Psoas muscle (tissue), 8 donors: ENCODE measurements around the gene FAM90A1. TPM values are rescaled to one million over a fixed set of nuclear protein-coding genes. Genes with fewer than 3 reads are reported as not detected.
"Not testable (repeated sequence)": the region's sequence is repeated elsewhere in the genome, so short reads cannot be mapped to it uniquely, and the experiment has no call there.

ENCODE experiments used
- ATAC-seq, 4 donors: fragments of 200-7000 bp; cut with Tn5 transposase; one replicate each; pipeline ENCODE4 v1.9.1; 2020; ENCODE audit warnings: moderate library complexity in 3 of 4, mild to moderate bottlenecking in 2 of 4
- DNase-seq, 2 donors: peaks; one replicate each; pipeline ENCODE4 v3.0.0-alpha.2; 2020
- H3K27ac ChIP-seq: fragments of 200-600 bp; one replicate; pipeline ENCODE4 v1.8.0; 2022
- H3K27me3 ChIP-seq, 3 donors: fragments of 200-600 bp in 1 of 3; one replicate each; pipeline versions ENCODE4 v1.6.1 to v1.8.0; 2013 to 2022; ENCODE audit warnings: low read length in 2 of 3, mild to moderate bottlenecking in 2 of 3, moderate library complexity in 1 of 3; ENCODE audit not compliant: insufficient read depth in 3 of 3
- H3K36me3 ChIP-seq, 2 donors: fragments of 200-600 bp in 1 of 2; one replicate each; pipeline versions ENCODE4 v1.6.1 to v1.8.0; 2013 to 2022; ENCODE audit warnings: low read depth in 1 of 2, mild to moderate bottlenecking in 1 of 2, moderate library complexity in 1 of 2; ENCODE audit not compliant: insufficient read depth in 1 of 2
- H3K4me1 ChIP-seq: fragments of 200-600 bp; one replicate; pipeline ENCODE4 v1.8.0; 2022
- H3K4me3 ChIP-seq: fragments of 200-600 bp; one replicate; pipeline ENCODE4 v1.8.0; 2022; ENCODE audit warnings: mild to moderate bottlenecking
- H3K9me3 ChIP-seq: fragments of 200-600 bp; one replicate; pipeline ENCODE4 v1.8.0; 2022
- WGBS, 3 donors: extraction: QIAGEN DNeasy Blood & Tissue Kit; methylation state at CpG; one replicate each; pipeline versions ENCODE4 v1.1.6 to v1.1.7; 2013; 5-methylcytosine and 5-hydroxymethylcytosine counted together
- intact Hi-C, 2 donors: fragments of 100-400 bp; cut with DNase I; formaldehyde crosslinking; loops; one replicate each; pipeline versions ENCODE4 v1.11.0 to v1.14.2; 2022
- polyA plus RNA-seq, 3 donors: library from polyadenylated mRNA; stranded (reverse); fragments of 200-250 nt; gene quantifications; one replicate each; pipeline ENCODE4 v1.2.3, GENCODE V29; 2013
- total RNA-seq, 4 donors: library from RNA; stranded (reverse); fragmentation: NEBNext Ultra II Directional in 2 of 4; extraction: Animal tissue kit (Norgen Biotek cat#: 25700) in 2 of 4; gene quantifications; one replicate each; pipeline versions ENCODE4 v1.2.1 to v1.2.4, GENCODE V29; 2021 to 2023
- donor health status: healthy with polysubstance abuse.
- donor health status: DM: no; HTN: no; CAD: no; lungs with moderate emphysema.
- donor health status: Bipolar disorder and iron deficiency.
- donor health status: healthy.
- donor health status: DM: yes; HTN: yes; CAD: no.
- donor health status: DM: no; HTN: no; CAD: no.
- donor health status: DM: no; HTN: no; CAD: no.
- donor health status: DM: yes; HTN: yes; CAD: no.

Gene FAM90A1
- total and polyA plus RNA-seq, 7 donors: 0.03 to 0.58 (median 0.10) TPM; not detected in 4

- DNase-seq, H3K27ac ChIP-seq, intact Hi-C loops, H3K4me1 ChIP-seq, H3K4me3 ChIP-seq, ATAC-seq, H3K9me3 ChIP-seq, H3K36me3 ChIP-seq, H3K27me3 ChIP-seq: not testable (repeated sequence)
- WGBS, 3 donors: 92 to 96% (median 92%) methylated on average over 21 of the region's 21 CpGs
These were observed 5.6 kb downstream of the FAM90A1 start for GRCh38 chr12:8221844-8222243.

- H3K4me1 ChIP-seq, intact Hi-C loops, H3K36me3 ChIP-seq, H3K9me3 ChIP-seq, ATAC-seq, H3K27ac ChIP-seq, H3K27me3 ChIP-seq, H3K4me3 ChIP-seq, DNase-seq: not testable (repeated sequence)
- WGBS, 3 donors: 73 to 83% (median 81%) methylated on average over 20 to 21 of the region's 21 CpGs
These were observed 6.0 kb downstream of the FAM90A1 start for GRCh38 chr12:8221375-8221774.

GRCh38 chr12:8218711-8219382 is 8.6 kb downstream of the FAM90A1 start:
- intact Hi-C loops: not testable (repeated sequence)
- 80 to 84% (median 82%) methylated on average over 26 of the region's 26 CpGs for WGBS, 3 donors

GRCh38 chr12:8197685-8198308 is 29.6 kb downstream of the FAM90A1 start:
- ATAC-seq: peak in 3 of 4 donors; percentile 53 to 80 (median 60)
- DNase-seq, intact Hi-C loops, H3K9me3 ChIP-seq, H3K27ac ChIP-seq, H3K4me3 ChIP-seq, H3K4me1 ChIP-seq, H3K36me3 ChIP-seq, H3K27me3 ChIP-seq: not testable (repeated sequence)
- WGBS, 3 donors: 85 to 92% (median 91%) methylated on average over 1 of the region's 1 CpG

More at GRCh38 chr12:8218711-8219382, 8.6 kb downstream of the FAM90A1 start:
- ATAC-seq, H3K4me1 ChIP-seq, H3K9me3 ChIP-seq, H3K36me3 ChIP-seq, DNase-seq, H3K27me3 ChIP-seq, H3K27ac ChIP-seq, H3K4me3 ChIP-seq: not testable (repeated sequence)

GRCh38 chr12:8188088-8188487 is 39.3 kb downstream of the FAM90A1 start:
- 67 to 74% (median 67%) methylated on average over 2 of the region's 2 CpGs for WGBS, 3 donors
- H3K36me3 ChIP-seq, H3K27ac ChIP-seq, H3K4me3 ChIP-seq, H3K9me3 ChIP-seq, H3K27me3 ChIP-seq, H3K4me1 ChIP-seq, ATAC-seq, DNase-seq, intact Hi-C loops: not testable (repeated sequence)

- intact Hi-C loops: not testable (repeated sequence)
These were observed 43.2 kb downstream of the FAM90A1 start for GRCh38 chr12:8184206-8184605.

GRCh38 chr12:8183346-8183745 is 44.1 kb downstream of the FAM90A1 start:
- 96 to 98% (median 98%) methylated on average over 18 to 23 of the region's 23 CpGs for WGBS, 3 donors
- H3K27me3 ChIP-seq, ATAC-seq, H3K4me1 ChIP-seq, DNase-seq, intact Hi-C loops, H3K4me3 ChIP-seq, H3K27ac ChIP-seq, H3K36me3 ChIP-seq, H3K9me3 ChIP-seq: not testable (repeated sequence)

More at GRCh38 chr12:8184206-8184605, 43.2 kb downstream of the FAM90A1 start:
- H3K4me3 ChIP-seq, H3K27me3 ChIP-seq, ATAC-seq, H3K4me1 ChIP-seq, H3K36me3 ChIP-seq, DNase-seq, H3K27ac ChIP-seq, H3K9me3 ChIP-seq: not testable (repeated sequence)
- 96% methylated on average over 10 to 21 of the region's 28 CpGs; no CpG with 5 or more reads in 1 of the 3 donors for WGBS, 3 donors

- intact Hi-C loops, DNase-seq, H3K27me3 ChIP-seq, H3K36me3 ChIP-seq, H3K9me3 ChIP-seq, H3K4me3 ChIP-seq, H3K27ac ChIP-seq, H3K4me1 ChIP-seq, ATAC-seq: not testable (repeated sequence)
- WGBS, 3 donors: 98 to 99% (median 98%) methylated on average over 7 of the region's 7 CpGs
These were observed 44.5 kb downstream of the FAM90A1 start for GRCh38 chr12:8182923-8183322.

GRCh38 chr12:8181271-8181670 is 46.1 kb downstream of the FAM90A1 start:
- intact Hi-C loops: not testable (repeated sequence)

More at GRCh38 chr12:8181271-8181670, 46.1 kb downstream of the FAM90A1 start:
- not testable (repeated sequence) for H3K9me3 ChIP-seq, DNase-seq, H3K4me3 ChIP-seq, H3K4me1 ChIP-seq, H3K36me3 ChIP-seq, H3K27ac ChIP-seq, ATAC-seq, H3K27me3 ChIP-seq
